ENCODE results near the gene NPIPB9.
"Not testable (repeated sequence)": the region's sequence is repeated elsewhere in the genome, so short reads cannot be mapped to it uniquely, and the experiment has no call there.

The NPIPB9 gene

DNA sequence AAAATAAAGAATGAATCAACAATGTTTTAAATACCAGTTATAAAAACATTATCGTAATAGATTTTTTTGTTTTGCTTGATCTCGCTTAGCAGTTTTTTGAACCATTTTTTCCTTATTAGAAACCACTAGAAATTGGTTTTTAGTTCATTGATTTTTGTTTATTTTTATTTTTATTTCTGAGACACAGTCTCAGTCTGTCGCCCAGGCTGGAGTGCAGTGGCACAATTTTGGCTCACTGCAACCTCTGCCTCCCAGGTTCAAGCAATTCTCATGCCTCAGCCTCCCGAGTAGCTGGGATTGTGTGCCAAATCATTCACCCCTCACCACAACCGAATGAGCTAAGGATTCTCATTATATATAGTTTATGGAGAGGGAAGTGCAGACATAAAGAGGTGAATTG, at the start of gene NPIPB9:
TSS of gene NPIPB9 (plus strand) at position 301 of the 400 bp plus-strand sequence.
- not testable (repeated sequence) for H3K27ac ChIP-seq (ENCODE audit: low read depth, low read length); H3K4me1 ChIP-seq (ENCODE audit: control insufficient read depth in 1 of 2, insufficient read depth in 2 of 2, low read length in 2 of 2); H3K36me3 ChIP-seq (ENCODE audit: control insufficient read depth in 1 of 2, insufficient read depth in 2 of 2, low read length in 2 of 2); H3K27me3 ChIP-seq (ENCODE audit: control insufficient read depth in 1 of 2, insufficient read depth in 2 of 2, low read length in 2 of 2); H3K9me3 ChIP-seq (ENCODE audit: control insufficient read depth in 1 of 2, low read length in 2 of 2); H3K9ac ChIP-seq (ENCODE audit: low read depth in 1 of 2, low read length in 2 of 2); H3K4me3 ChIP-seq (ENCODE audit: low read depth in 1 of 2, low read length in 2 of 2)

DNA sequence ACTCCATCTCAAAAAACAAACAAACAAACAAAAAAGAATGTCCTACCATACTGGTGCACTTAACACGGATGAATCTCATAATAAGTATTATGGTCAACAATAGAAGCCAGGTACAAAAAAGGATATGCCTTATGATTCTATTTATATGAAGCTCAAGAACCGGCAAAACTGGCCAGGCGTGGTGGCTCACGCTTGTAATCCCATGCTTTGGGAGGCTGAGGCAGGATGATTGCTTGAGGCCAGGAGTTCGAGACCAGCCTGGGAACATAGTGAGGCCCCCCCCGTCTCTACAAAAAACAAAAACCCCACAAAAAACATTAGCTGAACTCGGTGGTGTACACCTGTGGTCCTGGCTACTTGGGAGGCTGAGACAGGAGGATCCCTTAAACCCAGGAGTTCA, 47.3 kb upstream of the NPIPB9 start:
- H3K27ac ChIP-seq (ENCODE audit: low read depth, low read length); H3K4me3 ChIP-seq (ENCODE audit: low read depth in 1 of 2, low read length in 2 of 2); H3K27me3 ChIP-seq (ENCODE audit: control insufficient read depth in 1 of 2, insufficient read depth in 2 of 2, low read length in 2 of 2): not testable (repeated sequence)

DNA sequence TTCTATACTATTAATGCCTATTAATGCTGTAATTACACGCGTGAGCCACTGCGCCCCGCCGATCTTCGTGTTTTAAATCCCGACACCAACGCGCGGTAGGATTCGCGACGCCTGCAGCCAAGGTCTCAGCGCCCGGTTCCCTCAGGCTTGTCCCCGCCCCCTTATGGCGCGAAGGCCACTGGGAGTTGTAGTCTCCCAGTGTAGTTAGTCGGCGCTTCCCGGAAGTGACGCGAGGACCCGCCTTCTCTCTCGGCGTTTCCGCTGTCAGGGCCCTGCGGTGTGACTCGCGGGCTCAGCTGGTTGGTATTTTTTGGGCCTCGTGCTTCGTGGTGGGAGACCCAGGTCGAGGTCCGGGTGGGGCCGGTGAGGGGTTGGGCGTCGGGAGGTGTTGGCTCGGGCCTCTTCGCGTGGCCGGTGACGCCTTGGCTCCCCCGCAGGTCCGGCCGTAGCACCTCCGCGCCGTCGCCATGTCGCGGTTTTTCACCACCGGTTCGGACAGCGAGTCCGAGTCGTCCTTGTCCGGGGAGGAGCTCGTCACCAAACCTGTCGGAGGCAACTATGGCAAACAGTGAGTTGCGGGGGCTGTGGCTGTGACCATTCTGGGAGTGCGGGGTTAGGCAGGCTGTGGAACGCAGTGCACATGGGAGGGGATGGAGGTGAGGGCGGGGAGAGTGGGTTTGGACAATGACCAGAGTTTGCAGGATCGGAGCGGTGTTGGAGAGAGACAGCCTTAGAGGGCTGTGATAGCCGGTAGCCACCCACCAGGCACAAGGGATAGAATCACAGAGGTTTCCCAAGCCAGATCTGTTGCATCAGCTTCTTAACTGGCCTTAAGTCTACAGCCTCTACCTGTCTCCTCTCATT, 40.1 kb upstream of the NPIPB9 start, which contains the start of gene EIF3C:
TSS of gene EIF3C (plus strand) at position 245 of the 864 bp plus-strand sequence. CDS start at position 468, 223 bp downstream.
- H3K27me3 ChIP-seq (ENCODE audit: control insufficient read depth in 1 of 2, insufficient read depth in 2 of 2, low read length in 2 of 2); H3K4me1 ChIP-seq (ENCODE audit: control insufficient read depth in 1 of 2, insufficient read depth in 2 of 2, low read length in 2 of 2); H3K4me3 ChIP-seq (ENCODE audit: low read depth in 1 of 2, low read length in 2 of 2); H3K9me3 ChIP-seq (ENCODE audit: control insufficient read depth in 1 of 2, low read length in 2 of 2); H3K36me3 ChIP-seq (ENCODE audit: control insufficient read depth in 1 of 2, insufficient read depth in 2 of 2, low read length in 2 of 2); H3K9ac ChIP-seq (ENCODE audit: low read depth in 1 of 2, low read length in 2 of 2); H3K27ac ChIP-seq (ENCODE audit: low read depth, low read length): not testable (repeated sequence)

More for the DNA sequence above, 47.3 kb upstream of the NPIPB9 start:
- not testable (repeated sequence) for H3K4me1 ChIP-seq (ENCODE audit: control insufficient read depth in 1 of 2, insufficient read depth in 2 of 2, low read length in 2 of 2); H3K9me3 ChIP-seq (ENCODE audit: control insufficient read depth in 1 of 2, low read length in 2 of 2); H3K9ac ChIP-seq (ENCODE audit: low read depth in 1 of 2, low read length in 2 of 2); H3K36me3 ChIP-seq (ENCODE audit: control insufficient read depth in 1 of 2, insufficient read depth in 2 of 2, low read length in 2 of 2)

DNA sequence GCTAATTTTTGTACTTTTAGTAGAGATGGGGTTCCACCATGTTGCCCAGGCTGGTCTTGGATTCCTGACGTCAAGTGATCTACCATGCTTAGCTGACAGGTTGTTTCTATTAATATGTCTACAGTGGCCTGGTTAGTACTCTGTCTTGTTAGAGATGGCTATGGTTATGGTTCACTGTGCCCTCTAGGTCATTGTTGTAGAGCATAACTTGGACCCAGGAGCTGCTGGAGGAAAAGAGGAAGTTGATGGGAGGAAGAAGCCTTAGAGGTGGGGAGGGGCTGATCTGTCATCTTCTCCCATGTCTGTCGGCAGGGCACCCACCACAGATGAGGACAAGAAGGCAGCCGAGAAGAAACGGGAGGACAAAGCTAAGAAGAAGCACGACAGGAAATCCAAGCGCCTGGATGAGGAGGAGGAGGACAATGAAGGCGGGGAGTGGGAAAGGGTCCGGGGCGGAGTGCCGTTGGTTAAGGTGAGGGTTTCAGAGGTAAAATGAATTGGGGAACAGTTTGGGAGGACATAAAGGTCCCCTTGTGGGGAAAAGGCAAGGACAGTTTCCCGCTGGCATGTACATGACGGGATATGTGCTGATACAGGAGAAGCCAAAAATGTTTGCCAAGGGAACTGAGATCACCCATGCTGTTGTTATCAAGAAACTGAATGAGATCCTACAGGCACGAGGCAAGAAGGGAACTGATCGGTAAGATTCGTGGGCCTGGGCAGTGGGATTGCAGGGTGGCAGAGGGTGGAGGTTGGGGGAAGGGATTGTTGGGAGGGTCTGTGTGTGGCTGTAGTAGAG, 28.5 kb upstream of the NPIPB9 start:
- not testable (repeated sequence) for H3K4me1 ChIP-seq (ENCODE audit: control insufficient read depth in 1 of 2, insufficient read depth in 2 of 2, low read length in 2 of 2); H3K27me3 ChIP-seq (ENCODE audit: control insufficient read depth in 1 of 2, insufficient read depth in 2 of 2, low read length in 2 of 2); H3K9me3 ChIP-seq (ENCODE audit: control insufficient read depth in 1 of 2, low read length in 2 of 2); H3K27ac ChIP-seq (ENCODE audit: low read depth, low read length); H3K36me3 ChIP-seq (ENCODE audit: control insufficient read depth in 1 of 2, insufficient read depth in 2 of 2, low read length in 2 of 2); H3K4me3 ChIP-seq (ENCODE audit: low read depth in 1 of 2, low read length in 2 of 2); H3K9ac ChIP-seq (ENCODE audit: low read depth in 1 of 2, low read length in 2 of 2)

DNA sequence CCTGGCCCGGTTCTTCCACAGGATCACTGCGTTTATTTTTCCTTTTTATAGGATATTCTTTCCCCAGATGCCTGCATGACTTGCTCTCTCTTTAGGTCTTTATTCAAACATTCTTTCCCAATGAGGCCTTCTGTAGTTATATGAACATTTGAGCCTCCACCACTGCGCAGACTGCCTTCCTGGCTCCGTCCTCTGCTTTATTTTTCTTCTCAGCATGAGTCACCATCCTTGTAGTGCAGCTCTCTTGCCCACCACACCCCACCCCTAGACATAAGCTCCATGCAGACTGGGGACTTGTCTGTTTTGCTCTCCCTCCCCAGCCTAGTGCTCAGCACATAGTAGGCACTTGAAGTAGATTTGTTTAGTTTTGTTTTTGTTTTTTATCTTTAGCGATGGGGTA, 20.3 kb upstream of the NPIPB9 start:
- not testable (repeated sequence) for H3K4me3 ChIP-seq (ENCODE audit: low read depth in 1 of 2, low read length in 2 of 2); H3K27me3 ChIP-seq (ENCODE audit: control insufficient read depth in 1 of 2, insufficient read depth in 2 of 2, low read length in 2 of 2); H3K27ac ChIP-seq (ENCODE audit: low read depth, low read length); H3K9me3 ChIP-seq (ENCODE audit: control insufficient read depth in 1 of 2, low read length in 2 of 2); H3K9ac ChIP-seq (ENCODE audit: low read depth in 1 of 2, low read length in 2 of 2); H3K36me3 ChIP-seq (ENCODE audit: control insufficient read depth in 1 of 2, insufficient read depth in 2 of 2, low read length in 2 of 2); H3K4me1 ChIP-seq (ENCODE audit: control insufficient read depth in 1 of 2, insufficient read depth in 2 of 2, low read length in 2 of 2)

DNA sequence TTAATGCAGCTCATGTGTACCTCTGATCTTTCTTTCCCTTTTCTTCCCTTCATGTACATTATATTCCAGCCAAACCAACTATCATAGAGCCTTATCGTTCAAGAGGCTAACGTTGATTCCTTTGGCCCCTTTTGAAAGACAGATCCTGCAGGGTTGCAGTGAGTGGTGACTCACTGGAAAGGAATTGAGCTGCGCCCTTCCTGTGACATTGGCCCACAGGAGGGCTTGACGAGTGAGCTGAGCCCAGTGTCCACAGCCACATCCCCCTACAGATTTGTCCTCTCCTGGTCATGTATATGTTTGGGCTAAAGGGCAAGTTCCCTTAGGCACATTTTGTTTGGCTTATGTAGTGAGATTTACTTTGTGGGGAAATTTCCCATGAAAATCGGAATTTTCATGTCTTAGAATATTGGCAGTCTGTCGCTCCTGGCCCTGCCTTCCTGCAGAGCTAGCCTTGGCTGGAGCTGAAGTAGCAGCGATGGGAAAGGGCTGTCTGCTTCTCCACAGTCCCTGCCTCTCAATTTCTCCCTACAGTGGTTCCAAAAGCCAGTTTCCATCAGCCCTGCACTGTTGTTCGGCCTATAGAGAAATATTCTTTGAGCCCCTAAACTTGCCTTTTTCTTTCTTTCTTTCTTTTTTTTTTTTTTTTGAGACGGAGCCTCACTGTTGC, 19.0 kb upstream of the NPIPB9 start:
- not testable (repeated sequence) for H3K27ac ChIP-seq (ENCODE audit: low read depth, low read length); H3K4me3 ChIP-seq (ENCODE audit: low read depth in 1 of 2, low read length in 2 of 2); H3K4me1 ChIP-seq (ENCODE audit: control insufficient read depth in 1 of 2, insufficient read depth in 2 of 2, low read length in 2 of 2); H3K9ac ChIP-seq (ENCODE audit: low read depth in 1 of 2, low read length in 2 of 2); H3K27me3 ChIP-seq (ENCODE audit: control insufficient read depth in 1 of 2, insufficient read depth in 2 of 2, low read length in 2 of 2); H3K9me3 ChIP-seq (ENCODE audit: control insufficient read depth in 1 of 2, low read length in 2 of 2); H3K36me3 ChIP-seq (ENCODE audit: control insufficient read depth in 1 of 2, insufficient read depth in 2 of 2, low read length in 2 of 2)

DNA sequence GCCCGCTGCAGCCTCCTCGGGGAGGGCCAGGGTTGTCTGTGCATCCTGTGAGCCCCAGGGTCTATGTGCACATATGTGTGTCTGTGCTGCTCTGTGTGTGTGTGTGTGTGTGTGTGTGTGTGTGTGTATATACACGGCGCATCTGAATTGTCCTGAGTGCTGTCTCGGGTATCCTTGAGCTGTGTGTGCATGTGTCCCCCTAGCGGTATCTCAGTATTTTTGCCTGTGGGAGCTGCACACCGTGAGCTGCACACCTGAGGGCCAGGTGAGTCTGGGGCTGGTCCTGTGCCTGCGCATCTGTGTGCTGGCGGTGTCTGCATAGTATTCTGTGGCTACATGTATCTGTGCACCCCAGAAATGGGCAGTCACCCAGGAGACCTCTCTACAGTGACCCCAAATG, 11.8 kb upstream of the NPIPB9 start:
- not testable (repeated sequence) for H3K27ac ChIP-seq (ENCODE audit: low read depth, low read length); H3K9me3 ChIP-seq (ENCODE audit: control insufficient read depth in 1 of 2, low read length in 2 of 2); H3K36me3 ChIP-seq (ENCODE audit: control insufficient read depth in 1 of 2, insufficient read depth in 2 of 2, low read length in 2 of 2); H3K27me3 ChIP-seq (ENCODE audit: control insufficient read depth in 1 of 2, insufficient read depth in 2 of 2, low read length in 2 of 2); H3K9ac ChIP-seq (ENCODE audit: low read depth in 1 of 2, low read length in 2 of 2); H3K4me3 ChIP-seq (ENCODE audit: low read depth in 1 of 2, low read length in 2 of 2); H3K4me1 ChIP-seq (ENCODE audit: control insufficient read depth in 1 of 2, insufficient read depth in 2 of 2, low read length in 2 of 2)

DNA sequence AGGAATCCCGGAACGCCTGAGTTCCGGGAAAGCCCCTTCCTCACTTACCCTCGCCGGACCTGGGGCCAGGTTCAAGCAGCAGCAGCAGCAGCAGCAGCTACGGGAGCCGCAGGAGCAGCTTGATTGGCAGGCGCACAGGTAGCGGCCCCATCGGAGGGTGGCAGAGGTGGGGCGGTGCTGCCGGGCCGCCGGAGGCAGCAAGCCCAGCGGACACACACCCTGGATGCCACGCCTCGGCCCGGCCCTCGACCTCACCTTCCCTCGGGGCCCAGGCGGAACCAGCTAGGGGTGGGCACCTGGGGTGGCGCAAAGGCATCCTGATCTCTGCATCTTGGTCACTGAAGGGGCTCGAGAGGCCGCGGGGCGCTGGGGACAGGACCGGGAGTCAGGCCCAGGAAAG, 11.0 kb upstream of the NPIPB9 start:
- H3K27me3 ChIP-seq (ENCODE audit: control insufficient read depth in 1 of 2, insufficient read depth in 2 of 2, low read length in 2 of 2); H3K9me3 ChIP-seq (ENCODE audit: control insufficient read depth in 1 of 2, low read length in 2 of 2); H3K4me1 ChIP-seq (ENCODE audit: control insufficient read depth in 1 of 2, insufficient read depth in 2 of 2, low read length in 2 of 2); H3K4me3 ChIP-seq (ENCODE audit: low read depth in 1 of 2, low read length in 2 of 2); H3K27ac ChIP-seq (ENCODE audit: low read depth, low read length); H3K9ac ChIP-seq (ENCODE audit: low read depth in 1 of 2, low read length in 2 of 2); H3K36me3 ChIP-seq (ENCODE audit: control insufficient read depth in 1 of 2, insufficient read depth in 2 of 2, low read length in 2 of 2): not testable (repeated sequence)

DNA sequence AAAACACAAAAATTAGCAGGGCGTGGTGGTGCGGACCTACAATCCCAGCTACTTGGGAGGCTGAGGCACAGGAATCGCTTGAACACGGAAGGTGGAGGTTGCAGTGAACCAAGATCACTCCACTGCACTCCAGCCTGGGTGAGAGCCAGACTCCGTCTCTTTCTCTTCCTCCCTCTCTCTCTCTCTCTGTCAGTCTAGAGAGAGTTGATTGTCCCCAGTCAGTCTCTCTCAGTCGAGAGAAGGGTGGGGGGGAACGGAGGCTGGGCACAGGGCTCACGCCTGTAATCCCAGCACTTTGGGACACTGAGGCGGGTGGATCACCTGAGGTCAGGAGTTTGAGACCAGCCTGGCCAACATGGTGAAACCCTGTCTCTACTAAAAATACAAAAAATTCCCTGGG, 10.3 kb upstream of the NPIPB9 start:
- H3K27me3 ChIP-seq (ENCODE audit: control insufficient read depth in 1 of 2, insufficient read depth in 2 of 2, low read length in 2 of 2); H3K9ac ChIP-seq (ENCODE audit: low read depth in 1 of 2, low read length in 2 of 2); H3K4me3 ChIP-seq (ENCODE audit: low read depth in 1 of 2, low read length in 2 of 2); H3K27ac ChIP-seq (ENCODE audit: low read depth, low read length); H3K36me3 ChIP-seq (ENCODE audit: control insufficient read depth in 1 of 2, insufficient read depth in 2 of 2, low read length in 2 of 2); H3K9me3 ChIP-seq (ENCODE audit: control insufficient read depth in 1 of 2, low read length in 2 of 2); H3K4me1 ChIP-seq (ENCODE audit: control insufficient read depth in 1 of 2, insufficient read depth in 2 of 2, low read length in 2 of 2): not testable (repeated sequence)
